Ishikawa (cell line): ENCODE measurements around the gene CPNE4.

Experiments
- CEBPB ChIP-seq: IDR thresholded peaks from 2 replicates; pipeline ENCODE4 v1.6.1; 2012
- EGR1 ChIP-seq: IDR thresholded peaks from 2 replicates; pipeline ENCODE4 v1.6.1; 2012
- EP300 ChIP-seq: IDR thresholded peaks from 2 replicates; pipeline ENCODE4 v1.6.1; 2012; ENCODE audit warnings: borderline replicate concordance
- RAD21 ChIP-seq: IDR thresholded peaks from 2 replicates; pipeline ENCODE4 v1.6.1; 2012; ENCODE audit warnings: low read depth
- REST ChIP-seq: IDR thresholded peaks from 2 replicates; pipeline ENCODE4 v1.6.1; 2012; ENCODE audit warnings: low read depth, mild to moderate bottlenecking
- TAF1 ChIP-seq: IDR thresholded peaks from 2 replicates; pipeline ENCODE4 v1.6.1; 2012; ENCODE audit warnings: low read depth, mild to moderate bottlenecking
- TEAD4 ChIP-seq: IDR thresholded peaks from 2 replicates; pipeline ENCODE4 v1.6.1; 2012
- ZBTB7A ChIP-seq: IDR thresholded peaks from 2 replicates; pipeline ENCODE4 v1.6.1; 2012; ENCODE audit warnings: low read depth

- no peak for TF ChIP-seq REST
- TF ChIP-seq EP300 = no peak
- TF ChIP-seq RAD21 = no peak
- no peak for TF ChIP-seq TEAD4
- no peak for TF ChIP-seq TAF1
- no peak for TF ChIP-seq ZBTB7A
- TF ChIP-seq EGR1 = no peak
- no peak for TF ChIP-seq CEBPB
Observed at GRCh38 chr3:131898346-131898745, 136.5 kb downstream of the CPNE4 start.
